Activated naive CD8-positive, alpha-beta T cell treated with anti-CD3 and anti-CD28 coated beads, Interleukin-2, amount 10 ng/mL, durations not matched to agents 7 days and 5 days (primary cell): ENCODE data around the gene SYNGR1. TPM values are rescaled to one million over a fixed set of nuclear protein-coding genes. Genes with fewer than 3 reads are reported as not detected.
A peak's percentile ranks its signal among the peaks of the same experiment; 100 is the strongest.
"Not testable (repeated sequence)": the region's sequence is repeated elsewhere in the genome, so short reads cannot be mapped to it uniquely, and the experiment has no call there.

ENCODE experiments used
- ATAC-seq: fragments of 150-1000 bp; cut with Tn5 transposase; one replicate; pipeline ENCODE4 v1.10.0; 2021; ENCODE audit warnings: low read depth, moderate library complexity
- POLR2A ChIA-PET: fragments of 350-600 bp; sonication (Branson Sonifier 250); formaldehyde crosslinking; loops from one replicate; lab custom pipeline; 2021; ENCODE audit warnings: antibody characterized with exemption; lab: Charles Lee
- DNase-seq: peaks from one replicate; pipeline ENCODE4 v3.0.0; 2021
- H3K27ac Mint-ChIP-seq: one replicate; pipeline ENCODE4 v1.8.0; 2022; ENCODE audit warnings: mild to moderate bottlenecking, mixed read lengths
- H3K27me3 Mint-ChIP-seq: one replicate; pipeline ENCODE4 v1.8.0; 2022; ENCODE audit warnings: mild to moderate bottlenecking, moderate library complexity, mixed read lengths
- H3K36me3 Mint-ChIP-seq: one replicate; pipeline ENCODE4 v1.8.0; 2021; ENCODE audit warnings: mild to moderate bottlenecking, mixed read lengths
- H3K4me1 Mint-ChIP-seq: one replicate; pipeline ENCODE4 v1.8.0; 2021; ENCODE audit warnings: mixed read lengths
- H3K4me3 Mint-ChIP-seq: one replicate; pipeline ENCODE4 v1.8.0; 2022; ENCODE audit warnings: mild to moderate bottlenecking, moderate library complexity, mixed read lengths
- H3K9me3 Mint-ChIP-seq: one replicate; pipeline ENCODE4 v1.8.0; 2021; ENCODE audit warnings: mixed read lengths
- total RNA-seq, 2 experiments: library from RNA; stranded (reverse); gene quantifications; one replicate each; pipeline ENCODE4 v1.2.3, GENCODE V29; 2021

Gene SYNGR1
- total RNA-seq, 2 experiments from 2014 or later: 27.1 to 31.6 TPM

DNA sequence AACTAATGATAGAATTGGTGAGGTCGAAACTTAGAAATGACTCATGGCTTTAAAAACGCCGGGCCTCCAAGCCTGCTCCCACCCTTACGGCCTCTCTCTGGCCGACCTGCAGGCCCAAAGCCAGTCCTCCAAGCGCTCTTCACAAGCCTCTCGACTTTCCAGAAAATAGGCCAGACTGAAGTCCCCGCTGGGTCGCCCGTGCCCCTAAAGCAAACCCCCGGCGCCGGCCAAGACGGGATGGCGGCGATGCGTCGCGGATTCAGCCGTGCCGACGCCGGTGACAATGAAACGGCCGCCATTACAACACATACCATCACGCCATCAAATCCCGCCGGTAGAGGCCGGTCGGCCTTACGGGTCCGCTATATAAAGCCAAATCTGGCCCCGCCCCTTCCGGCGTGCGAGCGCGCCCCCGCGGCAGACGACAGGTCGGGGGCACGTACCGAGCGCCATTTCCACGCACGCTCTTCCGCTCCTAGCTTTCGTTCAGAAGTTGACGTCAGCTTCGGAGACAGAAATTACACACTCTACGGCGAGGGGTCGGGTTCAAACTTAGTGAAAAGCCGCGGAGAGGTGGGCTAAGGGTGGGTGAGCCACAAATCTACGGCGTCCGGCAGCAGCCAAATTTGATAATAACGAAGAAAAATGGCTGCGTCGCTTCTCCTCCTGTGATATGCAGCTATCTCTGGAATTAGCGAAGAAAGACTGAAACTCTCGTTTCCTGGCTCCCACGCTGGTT, 30.3 kb upstream of the SYNGR1 start, which contains the start of gene RPL3:
TSS of gene RPL3 (minus strand) at position 340 of the 739 bp plus-strand sequence. CDS start at position 314, 26 bp downstream.
- Mint-ChIP-seq H3K4me3 (peak within 1 kb of the TSS; percentile 100), H3K27me3 (no peaks in the 10 kb centered on the region), H3K36me3 (peaks cover 39% of the 10 kb centered on the region), H3K27ac (peak within 1 kb of the TSS; percentile 99), H3K4me1 (peaks cover 44% of the 10 kb centered on the region), H3K9me3 (no peaks in the 10 kb centered on the region)
- DNase-seq (peak; percentile 99), ATAC-seq (peak; percentile 86)
- POLR2A ChIA-PET: interaction anchor here (0.5 to 6.6 kb wide), 56 partner anchors 9 to 841 kb away, joined by 3 to 80 read pairs (median 4); partner anchors contain the start of genes APOBEC3B, ATF4, CBX6 and CBX7

GRCh38 chr22:39320616-39321029, 29.2 kb upstream of the SYNGR1 start:
- H3K9me3 Mint-ChIP-seq, H3K27me3 Mint-ChIP-seq, DNase-seq, ATAC-seq: not testable (repeated sequence)
- POLR2A ChIA-PET: interaction anchor here (1.2 to 6.6 kb wide), 11 partner anchors 11 to 367 kb away, joined by 3 to 80 read pairs (median 23); partner anchors contain the start of genes ATF4, CBX7 and RPS19BP1
- H3K27ac Mint-ChIP-seq: peak overlapping the region; percentile 81
- peaks cover 37% of the 10 kb centered on the region for H3K4me1 Mint-ChIP-seq
- peaks cover 30% of the 10 kb centered on the region for H3K36me3 Mint-ChIP-seq
- peak overlapping the region; percentile 82 for H3K4me3 Mint-ChIP-seq

- DNase-seq (no peak), ATAC-seq (no peak)
- no peaks in the 10 kb centered on the region for H3K36me3 Mint-ChIP-seq
- H3K9me3 Mint-ChIP-seq: no peaks in the 10 kb centered on the region
- peaks cover 4% of the 10 kb centered on the region for H3K4me1 Mint-ChIP-seq
- H3K27ac Mint-ChIP-seq: no peak overlapping the region
- H3K27me3 Mint-ChIP-seq: no peaks in the 10 kb centered on the region
- POLR2A ChIA-PET: no interaction called here
- no peak overlapping the region for H3K4me3 Mint-ChIP-seq
These were observed 24.3 kb upstream of the SYNGR1 start for GRCh38 chr22:39325392-39325932.

GRCh38 chr22:39327995-39328754, 21.6 kb upstream of the SYNGR1 start:
- Mint-ChIP-seq H3K27me3 (no peaks in the 10 kb centered on the region), H3K4me1 (peaks cover 7% of the 10 kb centered on the region), H3K9me3 (no peaks in the 10 kb centered on the region), H3K27ac (no peak overlapping the region), H3K4me3 (no peak overlapping the region), H3K36me3 (no peaks in the 10 kb centered on the region)
- DNase-seq (no peak), ATAC-seq (no peak)
- POLR2A ChIA-PET: interaction anchor here (1.3 kb wide), 2 partner anchors 8 to 192 kb away, joined by 3 to 4 read pairs; partner anchors contain the start of gene RPL3

GRCh38 chr22:39330553-39330952, 19.2 kb upstream of the SYNGR1 start:
- ATAC-seq, H3K27me3 Mint-ChIP-seq, H3K27ac Mint-ChIP-seq, H3K36me3 Mint-ChIP-seq, H3K4me3 Mint-ChIP-seq, DNase-seq, H3K4me1 Mint-ChIP-seq, H3K9me3 Mint-ChIP-seq: not testable (repeated sequence)
- POLR2A ChIA-PET: interaction anchor here (3.5 kb wide), 1 partner anchor 11 kb away, joined by 25 read pairs; the partner anchor contains the start of gene RPL3

DNA sequence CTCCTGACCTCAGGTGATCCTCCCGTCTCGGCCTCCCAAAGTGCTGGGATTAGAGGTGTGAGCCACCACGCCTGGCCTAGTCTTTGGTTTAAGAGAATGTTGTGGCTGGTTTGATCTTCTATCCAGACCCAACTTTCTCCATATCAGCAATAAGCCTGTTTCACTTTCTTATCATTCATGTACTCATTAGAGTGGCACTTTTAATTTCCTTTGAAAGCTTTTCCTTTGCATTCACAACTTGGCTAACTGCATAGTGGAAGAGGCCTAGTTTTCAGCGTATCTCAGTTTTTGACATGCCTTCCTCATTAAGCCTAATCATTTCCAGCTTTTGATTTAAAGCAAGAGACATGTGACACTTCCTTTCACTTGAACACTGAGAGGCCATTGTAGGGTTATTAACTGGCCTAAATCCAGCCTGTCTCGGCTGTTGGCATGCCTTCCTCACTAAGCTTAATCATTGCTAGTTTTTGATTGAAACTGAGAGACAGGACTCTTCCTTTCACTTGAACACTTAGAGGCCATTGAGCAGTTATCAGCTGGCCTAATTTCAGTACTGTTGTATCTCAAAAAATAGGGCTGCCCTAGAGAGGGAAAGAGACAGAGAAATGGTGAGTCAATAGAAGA, 17.2 kb upstream of the SYNGR1 start:
- no peak overlapping the region for H3K27ac Mint-ChIP-seq
- peaks cover 6% of the 10 kb centered on the region for H3K4me1 Mint-ChIP-seq
- ATAC-seq (no peak), DNase-seq (no peak)
- peaks cover 4% of the 10 kb centered on the region for H3K27me3 Mint-ChIP-seq
- no peaks in the 10 kb centered on the region for H3K36me3 Mint-ChIP-seq
- H3K9me3 Mint-ChIP-seq: no peaks in the 10 kb centered on the region
- POLR2A ChIA-PET: interaction anchor here (1.0 to 3.5 kb wide), 3 partner anchors 13 to 106 kb away, joined by 3 to 25 read pairs (median 3); partner anchors contain the start of gene RPL3
- H3K4me3 Mint-ChIP-seq: no peak overlapping the region

GRCh38 chr22:39336411-39336810, 13.4 kb upstream of the SYNGR1 start:
- DNase-seq: no peak
- H3K4me1 Mint-ChIP-seq: peaks cover 5% of the 10 kb centered on the region
- H3K36me3 Mint-ChIP-seq: no peaks in the 10 kb centered on the region
- no peak overlapping the region for H3K4me3 Mint-ChIP-seq
- POLR2A ChIA-PET: no interaction called here
- H3K27me3 Mint-ChIP-seq: peaks cover 11% of the 10 kb centered on the region
- ATAC-seq: no peak
- no peak overlapping the region for H3K27ac Mint-ChIP-seq
- no peaks in the 10 kb centered on the region for H3K9me3 Mint-ChIP-seq

GRCh38 chr22:39339775-39340174, 10.0 kb upstream of the SYNGR1 start:
- H3K4me3 Mint-ChIP-seq, DNase-seq, ATAC-seq, H3K36me3 Mint-ChIP-seq, H3K4me1 Mint-ChIP-seq, H3K9me3 Mint-ChIP-seq, H3K27me3 Mint-ChIP-seq, H3K27ac Mint-ChIP-seq: not testable (repeated sequence)
- POLR2A ChIA-PET: interaction anchor here (1.1 kb wide), 1 partner anchor 20 kb away, joined by 3 read pairs; no protein-coding TSS in a partner anchor

DNA sequence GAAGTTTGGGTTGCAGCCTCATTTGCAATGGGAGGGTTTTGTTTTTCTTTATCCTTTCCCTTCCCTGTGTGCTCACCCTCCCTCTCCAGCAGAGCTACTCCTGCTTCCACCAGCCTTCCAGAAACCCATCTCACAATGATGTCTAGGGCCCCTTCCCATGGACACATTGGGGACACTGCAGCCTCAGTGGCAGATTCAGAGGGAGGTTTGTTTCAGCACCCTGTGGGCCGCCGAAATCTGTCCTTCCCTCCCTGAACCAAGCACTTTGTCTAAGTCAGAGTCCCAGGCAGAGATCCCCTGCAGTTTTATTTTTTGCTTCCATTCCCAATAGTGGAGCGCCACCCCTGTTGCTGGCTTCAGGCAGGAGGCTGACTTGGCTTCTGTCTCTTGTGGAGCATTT, 8.6 kb upstream of the SYNGR1 start:
- POLR2A ChIA-PET: no interaction called here
- H3K4me3 Mint-ChIP-seq: no peak overlapping the region
- H3K27me3 Mint-ChIP-seq: peaks cover 9% of the 10 kb centered on the region
- ATAC-seq: no peak
- DNase-seq: no peak
- peaks cover 4% of the 10 kb centered on the region for H3K4me1 Mint-ChIP-seq
- no peaks in the 10 kb centered on the region for H3K9me3 Mint-ChIP-seq
- H3K27ac Mint-ChIP-seq: no peak overlapping the region
- no peaks in the 10 kb centered on the region for H3K36me3 Mint-ChIP-seq

- POLR2A ChIA-PET: interaction anchor here (2.3 to 2.7 kb wide), 2 partner anchors 24 to 176 kb away, joined by 6 to 13 read pairs; partner anchors contain the start of genes ATF4 and RPL3
- ATAC-seq: peak; percentile 96
- Mint-ChIP-seq H3K4me1 (peaks cover 4% of the 10 kb centered on the region), H3K27ac (no peak overlapping the region), H3K4me3 (no peak overlapping the region), H3K9me3 (no peaks in the 10 kb centered on the region), H3K36me3 (no peaks in the 10 kb centered on the region), H3K27me3 (peaks cover 9% of the 10 kb centered on the region)
- DNase-seq: peak; percentile 52
These were observed 6.3 kb upstream of the SYNGR1 start for GRCh38 chr22:39343259-39344045.

GRCh38 chr22:39344046-39344390, 5.8 kb upstream of the SYNGR1 start:
- DNase-seq (no peak), ATAC-seq (no peak)
- H3K27ac Mint-ChIP-seq: no peak overlapping the region
- H3K36me3 Mint-ChIP-seq: no peaks in the 10 kb centered on the region
- POLR2A ChIA-PET: interaction anchor here (2.3 to 2.7 kb wide), 2 partner anchors 25 to 176 kb away, joined by 6 to 13 read pairs; partner anchors contain the start of genes ATF4 and RPL3
- H3K27me3 Mint-ChIP-seq: peaks cover 9% of the 10 kb centered on the region
- no peaks in the 10 kb centered on the region for H3K9me3 Mint-ChIP-seq
- peaks cover 5% of the 10 kb centered on the region for H3K4me1 Mint-ChIP-seq
- H3K4me3 Mint-ChIP-seq: no peak overlapping the region

GRCh38 chr22:39345231-39345630, 4.6 kb upstream of the SYNGR1 start:
- no peaks in the 10 kb centered on the region for H3K36me3 Mint-ChIP-seq
- no peak for DNase-seq
- H3K27me3 Mint-ChIP-seq: peaks cover 7% of the 10 kb centered on the region
- POLR2A ChIA-PET: interaction anchor here (2.7 kb wide), 1 partner anchor 26 kb away, joined by 13 read pairs; the partner anchor contains the start of gene RPL3
- no peak for ATAC-seq
- H3K4me3 Mint-ChIP-seq: no peak overlapping the region
- no peak overlapping the region for H3K27ac Mint-ChIP-seq
- H3K9me3 Mint-ChIP-seq: no peaks in the 10 kb centered on the region
- H3K4me1 Mint-ChIP-seq: peaks cover 10% of the 10 kb centered on the region
